NT2/D1 (cell line): Measurements from ENCODE around the gene SLC48A1.

Experiments
- SUZ12 ChIP-seq: IDR thresholded peaks from 2 replicates; pipeline ENCODE4 v1.6.1; 2011; ENCODE audit not compliant: insufficient read length, insufficient read depth; ENCODE audit errors: extremely low read depth
- YY1 ChIP-seq: IDR thresholded peaks from 2 replicates; pipeline ENCODE4 v1.6.1; 2011; ENCODE audit not compliant: insufficient read length, insufficient read depth
- ZNF274 ChIP-seq: IDR thresholded peaks from 2 replicates; pipeline ENCODE4 v1.6.1; 2011; ENCODE audit warnings: mild to moderate bottlenecking, low read depth, low read length

GRCh38 chr12:47744778-47745436, 28.1 kb upstream of the SLC48A1 start:
- TF ChIP-seq YY1, result no peak
- TF ChIP-seq ZNF274, result no peak
- no peak for TF ChIP-seq SUZ12
